GM06990 (cell line): Measurements from ENCODE around the gene DOCK4.

Experiments
- DNase-seq: peaks from one replicate; pipeline ENCODE4 v3.0.0-alpha.2; 2011; ENCODE audit not compliant: insufficient read length; ENCODE audit errors: extremely low read depth
- H3K27me3 ChIP-seq: replicated peaks from 2 replicates; pipeline ENCODE4 v1.6.0; 2011; ENCODE audit warnings: low read length; ENCODE audit not compliant: control insufficient read depth, insufficient read depth
- H3K36me3 ChIP-seq: 2 replicates; pipeline ENCODE4 v1.5.1; 2011; ENCODE audit warnings: low read length; ENCODE audit not compliant: control insufficient read depth, insufficient read depth
- H3K4me3 ChIP-seq: replicated peaks from 2 replicates; pipeline ENCODE4 v1.5.1; 2011; ENCODE audit warnings: low read depth, mild to moderate bottlenecking, control low read depth, low read length
- CTCF ChIP-seq: IDR thresholded peaks from 2 replicates; pipeline ENCODE4 v1.5.1; 2011; ENCODE audit warnings: low read length, control low read depth, mild to moderate bottlenecking, inconsistent platforms; ENCODE audit not compliant: insufficient read depth, poor library complexity, severe bottlenecking

The DOCK4 gene

GRCh38 chr7:111681242-111681641 lies 525.0 kb downstream of the DOCK4 start:
- no peak for DNase-seq
- H3K27me3 ChIP-seq: no peaks in the 10 kb centered on the region
- H3K4me3 ChIP-seq: no peak overlapping the region
- TF ChIP-seq CTCF: no peak
- no peaks in the 10 kb centered on the region for H3K36me3 ChIP-seq

GRCh38 chr7:111678986-111679385 lies 527.2 kb downstream of the DOCK4 start:
- TF ChIP-seq CTCF: no peak
- Histone ChIP-seq H3K27me3 (no peaks in the 10 kb centered on the region; the same call in 1 of the 2 replicates), H3K4me3 (no peak overlapping the region), H3K36me3 (no peaks in the 10 kb centered on the region)
- no peak for DNase-seq

- Histone ChIP-seq H3K36me3 (no peaks in the 10 kb centered on the region), H3K4me3 (no peak overlapping the region), H3K27me3 (no peaks in the 10 kb centered on the region; the same call in 1 of the 2 replicates)
- no peak for TF ChIP-seq CTCF
- DNase-seq: no peak
Observed at GRCh38 chr7:111678281-111678680, 527.9 kb downstream of the DOCK4 start.

GRCh38 chr7:111677848-111678247 lies 528.4 kb downstream of the DOCK4 start:
- no peaks in the 10 kb centered on the region; the same call in 1 of the 2 replicates for H3K27me3 ChIP-seq
- no peak for DNase-seq
- no peak for TF ChIP-seq CTCF

GRCh38 chr7:111676811-111677210 lies 529.4 kb downstream of the DOCK4 start:
- no peaks in the 10 kb centered on the region; the same call in 1 of the 2 replicates for H3K27me3 ChIP-seq
- H3K36me3 ChIP-seq: no peaks in the 10 kb centered on the region
- no peak for DNase-seq
- H3K4me3 ChIP-seq: no peak overlapping the region
- TF ChIP-seq CTCF: no peak

More at GRCh38 chr7:111677848-111678247, 528.4 kb downstream of the DOCK4 start:
- H3K4me3 ChIP-seq: no peak overlapping the region
- H3K36me3 ChIP-seq: no peaks in the 10 kb centered on the region
